HepG2 (cell line): Measurements from ENCODE around the gene ALKBH4. TPM values are rescaled to one million over a fixed set of nuclear protein-coding genes. Genes with fewer than 3 reads are reported as not detected.

Source experiments
- ATAC-seq: fragments of 200-7000 bp; cut with Tn5 transposase; 3 replicates; pipeline ENCODE4 v1.9.1; 2020; ENCODE audit warnings: mild to moderate bottlenecking, moderate library complexity
- BruUV-seq: library from RNA; stranded (reverse); fragments of 400-500 nt; replicated peaks from 2 replicates; lab custom pipeline; 2021; lab: Mats Ljungman, UMichigan
- CTCF ChIA-PET: fragments of 300-600 bp; formaldehyde crosslinking; extraction: SDS; loops from one replicate; lab custom pipeline; 2021; ENCODE audit warnings: low total read pairs, inconsistent platforms, low intra/inter-chr PET ratio; lab: Yijun Ruan, JAX
- POLR2A ChIA-PET: fragments of 350-600 bp; sonication (Branson Sonifier 250); formaldehyde crosslinking; loops from one replicate; lab custom pipeline; 2020; ENCODE audit warnings: antibody characterized with exemption, inconsistent platforms; lab: Yijun Ruan, JAX
- DNase-seq: peaks from one replicate; pipeline ENCODE4 v3.0.0-alpha.2; 2015; ENCODE audit warnings: low spot score
- FAIRE-seq: peaks from 3 replicates; lab custom pipeline; 2011; peaks lifted over from hg19 to GRCh38; lab: Jason Lieb, UNC
- H2AFZ ChIP-seq: one replicate; pipeline ENCODE4 v1.6.1; 2011; ENCODE audit warnings: low read length, inconsistent platforms
- H3K27ac ChIP-seq: fragments of 300-600 bp; 3 replicates; pipeline ENCODE4 v1.8.0; 2011; ENCODE audit warnings: mixed run types, mild to moderate bottlenecking, mixed read lengths, low read length, inconsistent platforms; ENCODE audit not compliant: insufficient read depth; ENCODE audit errors: extremely low read length
- H3K27me3 ChIP-seq, 2 experiments: fragments of 200-600 bp in 1 of 2; 2 replicates in 1 of 2; 3 replicates in 1 of 2; pipeline versions ENCODE4 v1.6.0 to v1.8.0; 2011; ENCODE audit warnings: low read length in 2 of 2, mild to moderate bottlenecking in 2 of 2, moderate library complexity in 2 of 2, inconsistent platforms in 1 of 2; ENCODE audit not compliant: insufficient read depth in 2 of 2, control insufficient read depth in 1 of 2
- H3K36me3 ChIP-seq, 2 experiments: fragments of 200-600 bp in 1 of 2; replicated peaks in 1 of 2; 2 replicates in 1 of 2; 3 replicates in 1 of 2; pipeline versions ENCODE4 v1.5.1 to v1.8.0; 2011; ENCODE audit warnings: low read length in 2 of 2, inconsistent platforms in 1 of 2; ENCODE audit not compliant: insufficient read depth in 2 of 2, control insufficient read depth in 1 of 2
- H3K4me1 ChIP-seq: 2 replicates; pipeline ENCODE4 v1.5.1; 2012; ENCODE audit warnings: low read length, inconsistent platforms; ENCODE audit not compliant: insufficient read depth
- H3K4me2 ChIP-seq: 2 replicates; pipeline ENCODE4 v1.6.0; 2011; ENCODE audit warnings: low read depth, low read length, inconsistent platforms
- H3K4me3 ChIP-seq, 3 experiments: fragments of 200-600 bp in 1 of 3; sonication (generic), shearing (Covaris generic) in 1 of 3; replicated peaks in 1 of 3; 2 replicates each; pipeline ENCODE4 v1.5.1; 2011 to 2016; ENCODE audit warnings: low read length in 3 of 3, inconsistent platforms in 2 of 3, low read depth in 2 of 3, mild to moderate bottlenecking in 2 of 3, control low read depth in 1 of 3, mixed read lengths in 1 of 3; ENCODE audit not compliant: insufficient read depth in 1 of 3
- H3K79me2 ChIP-seq: one replicate; pipeline ENCODE4 v1.6.1; 2011; ENCODE audit warnings: low read length, inconsistent platforms; ENCODE audit not compliant: insufficient read depth
- H3K9ac ChIP-seq: 2 replicates; pipeline ENCODE4 v1.6.0; 2011; ENCODE audit warnings: mild to moderate bottlenecking, low read depth, low read length, inconsistent platforms; ENCODE audit not compliant: insufficient read depth
- H3K9me3 ChIP-seq: 2 replicates; pipeline ENCODE4 v1.5.1; 2012; ENCODE audit warnings: mild to moderate bottlenecking, low read length
- H4K20me1 ChIP-seq: 2 replicates; pipeline ENCODE4 v1.6.0; 2011; ENCODE audit warnings: inconsistent platforms, mild to moderate bottlenecking, low read length, moderate library complexity; ENCODE audit not compliant: insufficient read depth
- IKZF1 ChIP-seq: fragments of 450-650 bp; IDR thresholded peaks from 2 replicates; pipeline ENCODE4 v1.7.1; 2016
- MBD4 ChIP-seq: IDR thresholded peaks from 2 replicates; pipeline ENCODE4 v1.6.1; 2012; ENCODE audit warnings: low read length, inconsistent platforms, borderline replicate concordance
- RARA ChIP-seq: IDR thresholded peaks from 2 replicates; pipeline ENCODE4 v1.6.1; 2016; ENCODE audit warnings: missing genetic modification reagents, missing compliant biosample characterization
- SIX4 ChIP-seq: sonication (generic); formaldehyde crosslinking; IDR thresholded peaks from 2 replicates; pipeline ENCODE4 v1.4.0; 2020; ENCODE audit warnings: missing genetic modification reagents
- ZNF749 ChIP-seq: sonication (generic); formaldehyde crosslinking; IDR thresholded peaks from 2 replicates; pipeline ENCODE4 v1.8.0; 2022; ENCODE audit warnings: mild to moderate bottlenecking, missing genetic modification reagents, moderate library complexity, borderline replicate concordance
- ZSCAN22 ChIP-seq: sonication (generic); formaldehyde crosslinking; IDR thresholded peaks from 2 replicates; pipeline ENCODE4 v1.4.0; 2020; ENCODE audit warnings: mild to moderate bottlenecking, missing genetic modification reagents
- WGBS: methylation state at CpG from one replicate; pipeline ENCODE4 v1.1.6; 2017; ENCODE audit warnings: low lambda C conversion rate; 5-methylcytosine and 5-hydroxymethylcytosine counted together
- in situ Hi-C: cut with HindIII; loops from 2 replicates; pipeline ENCODE4 v1.10.0; 2017; ENCODE audit warnings: low pct_unique_long_range_greater_than_20kb; ENCODE audit not compliant: extremely low pct_ligation_motif_present
- intact Hi-C: fragments of 100-400 bp; cut with micrococcal nuclease; formaldehyde crosslinking; loops from one replicate; pipeline ENCODE4 v1.10.0; 2022; ENCODE audit not compliant: unreplicated experiment
- polyA plus RNA-seq, 8 experiments: library from polyadenylated mRNA; depleted of rRNA in 3 of 8; stranded (reverse) in 7 of 8; unstranded in 1 of 8; fragments of >200 nt; fragmentation: Illumina TruSeq in 4 of 8; extraction: Trizol in 4 of 8; gene quantifications; 2 replicates each; pipeline versions ENCODE4 v1.2.1 to v1.2.3, GENCODE V29; 2011 to 2016; ENCODE audit warnings: low read depth in 4 of 8, missing spikeins in 1 of 8, mixed read lengths in 1 of 8; ENCODE audit not compliant: insufficient read depth in 1 of 8
- total RNA-seq, 5 experiments: library from RNA; depleted of rRNA; stranded (reverse); fragments of >200 nt; fragmentation: Illumina TruSeq; extraction: Trizol; gene quantifications; 2 replicates each; pipeline ENCODE4 v1.2.3, GENCODE V29; 2016; ENCODE audit warnings: low read depth in 1 of 5
- TF ChIP-seq, protein P1 (sequence below): IDR thresholded peaks from 2 replicates; pipeline ENCODE4 v1.6.1; 2016; ENCODE audit warnings: missing biosample characterization, missing genetic modification reagents, low read depth

ALKBH4 gene
- total and polyA plus RNA-seq, 2 of the 13 experiments (the other 11 are each of a cell fraction or from before 2014, with no cell fraction given) = 2.6 to 8.8 TPM

DNA sequence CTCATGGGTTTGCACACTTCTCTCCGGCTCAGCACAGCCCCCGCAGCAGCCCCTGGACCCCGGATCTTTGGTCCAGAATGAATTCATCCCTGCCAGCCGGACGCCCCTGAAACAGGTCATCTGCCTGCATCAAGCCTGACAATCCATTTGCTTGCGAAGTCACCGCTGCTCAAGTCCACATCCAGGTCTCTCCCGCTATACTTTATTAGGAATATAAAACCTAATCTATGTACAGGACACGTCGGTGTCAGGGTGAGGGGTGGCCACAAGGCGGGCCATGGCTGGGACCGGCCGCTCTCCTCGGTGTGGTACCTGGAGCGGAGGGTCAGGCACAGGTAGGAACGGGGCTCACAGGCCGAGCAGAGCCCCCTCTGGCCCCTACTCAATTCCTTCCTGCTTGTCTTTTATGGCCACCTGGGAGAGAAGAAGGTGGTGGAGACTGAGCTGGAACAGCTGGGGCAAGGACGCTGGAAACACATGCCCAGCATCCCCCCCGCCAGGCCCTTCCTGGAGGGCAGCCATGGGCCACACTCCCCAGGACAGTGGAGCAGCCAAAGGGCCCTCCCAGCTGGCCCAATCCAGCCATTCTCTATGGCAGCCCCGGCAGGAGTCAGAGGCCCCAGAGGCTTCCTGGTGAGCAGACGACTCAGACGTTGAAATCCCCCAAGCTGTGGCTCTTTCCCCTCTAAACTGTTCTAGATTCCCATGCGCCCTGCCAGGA lies 8.8 kb upstream of the ALKBH4 start:
- no peak for ATAC-seq
- CTCF ChIA-PET = no interaction called here
- TF ChIP-seq SIX4 (CRISPR knock-in tag) (no peak), RARA (no peak), IKZF1 (no peak), ZSCAN22 (CRISPR knock-in tag) (no peak), ZNF749 (CRISPR knock-in tag) (no peak), MBD4 (no peak)
- TF ChIP-seq, protein P1, sequence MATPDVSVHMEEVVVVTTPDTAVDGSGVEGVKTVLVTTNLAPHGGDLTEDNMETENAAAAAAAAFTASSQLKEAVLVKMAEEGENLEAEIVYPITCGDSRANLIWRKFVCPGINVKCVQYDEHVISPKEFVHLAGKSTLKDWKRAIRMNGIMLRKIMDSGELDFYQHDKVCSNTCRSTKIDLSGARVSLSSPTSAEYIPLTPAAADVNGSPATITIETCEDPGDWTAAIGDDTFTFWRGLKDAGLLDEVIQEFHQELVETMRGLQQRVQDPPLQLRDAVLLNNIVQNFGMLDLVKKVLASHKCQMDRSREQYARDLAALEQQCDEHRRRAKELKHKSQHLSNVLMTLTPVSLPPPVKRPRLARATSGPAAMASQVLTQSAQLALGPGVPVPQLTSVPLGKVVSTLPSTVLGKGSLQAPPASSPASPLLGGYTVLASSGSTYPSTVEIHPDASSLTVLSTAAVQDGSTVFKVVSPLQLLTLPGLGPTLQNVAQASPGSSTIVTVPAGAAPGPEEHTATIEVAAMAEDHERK (CRISPR knock-in tag) = no peak
- no peaks in the 10 kb centered on the region for H4K20me1 ChIP-seq
- no peak overlapping the region for H3K4me3 ChIP-seq
- H3K9ac ChIP-seq = no peak overlapping the region
- H3K4me1 ChIP-seq = peaks cover 8% of the 10 kb centered on the region; the same call in 1 of the 2 replicates
- BruUV-seq = no TSS peak
- no peak for DNase-seq
- H3K36me3 ChIP-seq = peaks cover 5 to 7% of the 10 kb centered on the region in 2 experiments; a peak in 2 of 5 replicates
- no peaks in the 10 kb centered on the region for H3K79me2 ChIP-seq
- WGBS = 98% methylated on average over 20 of the region's 23 CpGs
- POLR2A ChIA-PET = no interaction called here
- no peak for FAIRE-seq
- intact Hi-C loops (no loop called here), in situ Hi-C loops (no loop called here)
- H3K9me3 ChIP-seq = no peaks in the 10 kb centered on the region
- H3K27ac ChIP-seq = no peak overlapping the region
- no peaks in the 10 kb centered on the region for H3K27me3 ChIP-seq
- no peak overlapping the region for H2AFZ ChIP-seq
- H3K4me2 ChIP-seq = no peak overlapping the region
